HUES6 (cell line): ENCODE results near the gene TGM3.

ENCODE experiments used
- H3K27ac ChIP-seq: 2 replicates; pipeline ENCODE4 v1.7.0; 2013; ENCODE audit warnings: low read depth, mild to moderate bottlenecking, low read length, inconsistent platforms
- H3K27me3 ChIP-seq: 2 replicates; pipeline ENCODE4 v1.6.1; 2013; ENCODE audit warnings: low read length; ENCODE audit not compliant: control insufficient read depth, insufficient read depth
- H3K36me3 ChIP-seq: 2 replicates; pipeline ENCODE4 v1.6.1; 2013; ENCODE audit warnings: low read length; ENCODE audit not compliant: control insufficient read depth, insufficient read depth
- H3K4me1 ChIP-seq: 2 replicates; pipeline ENCODE4 v1.6.1; 2013; ENCODE audit warnings: low read length; ENCODE audit not compliant: control insufficient read depth, insufficient read depth
- H3K4me3 ChIP-seq: 2 replicates; pipeline ENCODE4 v1.5.1; 2013; ENCODE audit warnings: low read depth, low read length
- H3K9ac ChIP-seq: one replicate; pipeline ENCODE4 v1.6.1; 2013; ENCODE audit warnings: mild to moderate bottlenecking, low read length
- H3K9me3 ChIP-seq: 2 replicates; pipeline ENCODE4 v1.6.1; 2013; ENCODE audit warnings: low read depth, low read length; ENCODE audit not compliant: control insufficient read depth, insufficient read depth

The TGM3 gene

GRCh38 chr20:2357114-2357513, 61.3 kb downstream of the TGM3 start:
- Histone ChIP-seq H3K4me3 (no peak overlapping the region), H3K36me3 (no peaks in the 10 kb centered on the region), H3K27me3 (no peaks in the 10 kb centered on the region), H3K27ac (no peak overlapping the region), H3K9me3 (peaks cover 10% of the 10 kb centered on the region; the same call in 1 of the 2 replicates), H3K9ac (no peak overlapping the region), H3K4me1 (peaks cover 3% of the 10 kb centered on the region; the same call in 1 of the 2 replicates)

- H3K9ac ChIP-seq, result no peak overlapping the region
- no peak overlapping the region for H3K4me3 ChIP-seq
- no peak overlapping the region for H3K27ac ChIP-seq
- H3K4me1 ChIP-seq, result 0 out of 2 replicates have a peak, but pooled peaks cover 3% of the 10 kb centered on the region
- H3K36me3 ChIP-seq, result no peaks in the 10 kb centered on the region
- H3K27me3 ChIP-seq, result no peaks in the 10 kb centered on the region
- peaks cover 12% of the 10 kb centered on the region; the same call in 1 of the 2 replicates for H3K9me3 ChIP-seq
Observed at GRCh38 chr20:2358006-2358405, 62.2 kb downstream of the TGM3 start.

GRCh38 chr20:2361035-2361593, 65.3 kb downstream of the TGM3 start:
- H3K36me3 ChIP-seq, result no peaks in the 10 kb centered on the region
- H3K4me1 ChIP-seq, result peaks cover 8% of the 10 kb centered on the region
- H3K9ac ChIP-seq, result no peak overlapping the region
- H3K4me3 ChIP-seq, result no peak overlapping the region
- no peak overlapping the region for H3K27ac ChIP-seq
- peaks cover 8% of the 10 kb centered on the region; the same call in 1 of the 2 replicates for H3K9me3 ChIP-seq
- H3K27me3 ChIP-seq, result no peaks in the 10 kb centered on the region

GRCh38 chr20:2363187-2363586, 67.4 kb downstream of the TGM3 start:
- no peaks in the 10 kb centered on the region for H3K36me3 ChIP-seq
- peaks cover 8% of the 10 kb centered on the region for H3K4me1 ChIP-seq
- H3K27me3 ChIP-seq, result no peaks in the 10 kb centered on the region
- no peak overlapping the region for H3K4me3 ChIP-seq
- no peak overlapping the region for H3K9ac ChIP-seq
- H3K9me3 ChIP-seq, result peaks cover 8% of the 10 kb centered on the region; the same call in 1 of the 2 replicates
- H3K27ac ChIP-seq, result no peak overlapping the region

- Histone ChIP-seq H3K4me3 (no peak overlapping the region), H3K36me3 (no peaks in the 10 kb centered on the region), H3K4me1 (peaks cover 8% of the 10 kb centered on the region), H3K9ac (no peak overlapping the region), H3K9me3 (peaks cover 8% of the 10 kb centered on the region; the same call in 1 of the 2 replicates), H3K27me3 (no peaks in the 10 kb centered on the region), H3K27ac (no peak overlapping the region)
Observed at GRCh38 chr20:2363587-2363986, 67.8 kb downstream of the TGM3 start.

GRCh38 chr20:2364044-2364443, 68.2 kb downstream of the TGM3 start:
- Histone ChIP-seq H3K4me3 (no peak overlapping the region), H3K9ac (no peak overlapping the region), H3K36me3 (no peaks in the 10 kb centered on the region), H3K27me3 (no peaks in the 10 kb centered on the region), H3K27ac (no peak overlapping the region), H3K4me1 (peaks cover 8% of the 10 kb centered on the region), H3K9me3 (peaks cover 8% of the 10 kb centered on the region; the same call in 1 of the 2 replicates)

- Histone ChIP-seq H3K27ac (no peak overlapping the region), H3K9me3 (peaks cover 8% of the 10 kb centered on the region; the same call in 1 of the 2 replicates), H3K4me3 (no peak overlapping the region), H3K27me3 (no peaks in the 10 kb centered on the region), H3K9ac (no peak overlapping the region), H3K4me1 (peaks cover 8% of the 10 kb centered on the region), H3K36me3 (no peaks in the 10 kb centered on the region)
Observed at GRCh38 chr20:2365091-2365490, 69.3 kb downstream of the TGM3 start.

- H3K4me1 ChIP-seq, result peaks cover 8% of the 10 kb centered on the region
- no peak overlapping the region for H3K9ac ChIP-seq
- H3K4me3 ChIP-seq, result no peak overlapping the region
- peaks cover 5% of the 10 kb centered on the region; the same call in 1 of the 2 replicates for H3K9me3 ChIP-seq
- H3K27me3 ChIP-seq, result no peaks in the 10 kb centered on the region
- no peak overlapping the region for H3K27ac ChIP-seq
- H3K36me3 ChIP-seq, result no peaks in the 10 kb centered on the region
Observed at GRCh38 chr20:2365666-2366065, 69.9 kb downstream of the TGM3 start.

- Histone ChIP-seq H3K27me3 (no peaks in the 10 kb centered on the region), H3K9me3 (no peaks in the 10 kb centered on the region), H3K36me3 (no peaks in the 10 kb centered on the region), H3K4me1 (peaks cover 4% of the 10 kb centered on the region), H3K4me3 (no peak overlapping the region), H3K27ac (no peak overlapping the region), H3K9ac (no peak overlapping the region)
Observed at GRCh38 chr20:2368621-2369020, 72.8 kb downstream of the TGM3 start.

GRCh38 chr20:2373098-2373497, 77.3 kb downstream of the TGM3 start:
- Histone ChIP-seq H3K27me3 (no peaks in the 10 kb centered on the region), H3K36me3 (no peaks in the 10 kb centered on the region), H3K9me3 (no peaks in the 10 kb centered on the region)

GRCh38 chr20:2374346-2375125, 78.7 kb downstream of the TGM3 start:
- Histone ChIP-seq H3K4me3 (no peak overlapping the region), H3K36me3 (no peaks in the 10 kb centered on the region), H3K27me3 (no peaks in the 10 kb centered on the region), H3K4me1 (peaks cover 3% of the 10 kb centered on the region), H3K9ac (no peak overlapping the region), H3K9me3 (no peaks in the 10 kb centered on the region), H3K27ac (no peak overlapping the region)

More at GRCh38 chr20:2373098-2373497, 77.3 kb downstream of the TGM3 start:
- no peak overlapping the region for H3K4me3 ChIP-seq
- H3K9ac ChIP-seq, result no peak overlapping the region
- H3K4me1 ChIP-seq, result no peaks in the 10 kb centered on the region
- H3K27ac ChIP-seq, result no peak overlapping the region
